IMR-90 (cell line): ENCODE data around the gene ZNF385C. TPM values are rescaled to one million over a fixed set of nuclear protein-coding genes. Genes with fewer than 3 reads are reported as not detected.

Source experiments
- ATAC-seq: fragments of 200-7000 bp; cut with Tn5 transposase; 2 replicates; pipeline ENCODE4 v1.9.1; 2020; ENCODE audit warnings: low read depth, mild to moderate bottlenecking, moderate library complexity
- BruUV-seq: library from RNA; stranded (reverse); fragments of 400-500 nt; replicated peaks from 2 replicates; lab custom pipeline; 2021; lab: Mats Ljungman, UMichigan
- CTCF ChIA-PET: fragments of 300-600 bp; formaldehyde crosslinking; extraction: SDS; loops from one replicate; lab custom pipeline; 2021; ENCODE audit warnings: antibody characterized with exemption; lab: Yijun Ruan, JAX
- POLR2A ChIA-PET: fragments of 300-600 bp; sonication (Branson Sonifier 250); formaldehyde crosslinking; loops from one replicate; lab custom pipeline; 2022; ENCODE audit warnings: antibody characterized with exemption; ENCODE audit not compliant: unreplicated experiment; lab: Charles Lee
- DNase-seq: peaks from one replicate; pipeline ENCODE4 v3.0.0; 2013
- H2AFZ ChIP-seq: replicated peaks from 2 replicates; pipeline ENCODE3; 2013; ENCODE audit warnings: low read length, mild to moderate bottlenecking; ENCODE audit not compliant: poor library complexity
- H2AK5ac ChIP-seq: 2 replicates; pipeline ENCODE4 v1.6.1; 2013; ENCODE audit warnings: low read depth, low read length, inconsistent platforms
- H2AK9ac ChIP-seq: replicated peaks from 2 replicates; pipeline ENCODE3; 2013; ENCODE audit warnings: mild to moderate bottlenecking, low read depth, low read length, moderate library complexity; ENCODE audit not compliant: poor library complexity
- H2BK120ac ChIP-seq: 2 replicates; pipeline ENCODE4 v1.6.1; 2013; ENCODE audit warnings: low read depth, low read length, inconsistent platforms
- H2BK15ac ChIP-seq: 3 replicates; pipeline ENCODE4 v1.6.1; 2013; ENCODE audit warnings: low read depth, low read length, inconsistent platforms
- H2BK20ac ChIP-seq: 2 replicates; pipeline ENCODE4 v1.6.1; 2013; ENCODE audit warnings: low read depth, mild to moderate bottlenecking, inconsistent platforms, low read length, moderate library complexity
- H2BK5ac ChIP-seq: 2 replicates; pipeline ENCODE4 v1.6.1; 2013; ENCODE audit warnings: mild to moderate bottlenecking, low read depth, low read length, inconsistent platforms; ENCODE audit not compliant: poor library complexity, severe bottlenecking
- H3K14ac ChIP-seq: replicated peaks from 2 replicates; pipeline ENCODE4 v1.6.1; 2013; ENCODE audit warnings: low read depth, low read length, inconsistent platforms
- H3K18ac ChIP-seq: 2 replicates; pipeline ENCODE4 v1.6.1; 2013; ENCODE audit warnings: low read depth, low read length, control low read depth
- H3K23ac ChIP-seq: 2 replicates; pipeline ENCODE4 v1.6.1; 2013; ENCODE audit warnings: low read depth, low read length, inconsistent platforms
- H3K27ac ChIP-seq: 2 replicates; pipeline ENCODE4 v1.5.1; 2013; ENCODE audit warnings: mild to moderate bottlenecking, control low read depth, low read length; ENCODE audit not compliant: insufficient read depth
- H3K27me3 ChIP-seq: 2 replicates; pipeline ENCODE4 v1.6.1; 2013; ENCODE audit warnings: low read length; ENCODE audit not compliant: control insufficient read depth, insufficient read depth
- H3K36me3 ChIP-seq: 2 replicates; pipeline ENCODE4 v1.6.1; 2013; ENCODE audit warnings: low read length, mixed read lengths; ENCODE audit not compliant: control insufficient read depth, insufficient read depth
- H3K4ac ChIP-seq: 2 replicates; pipeline ENCODE4 v1.6.1; 2013; ENCODE audit warnings: low read depth, low read length, inconsistent platforms
- H3K4me1 ChIP-seq: 2 replicates; pipeline ENCODE4 v1.6.1; 2013; ENCODE audit warnings: low read length, mixed read lengths; ENCODE audit not compliant: control insufficient read depth, insufficient read depth
- H3K4me2 ChIP-seq: 2 replicates; pipeline ENCODE4 v1.6.1; 2013; ENCODE audit warnings: low read depth, mild to moderate bottlenecking, control low read depth, low read length, moderate library complexity
- H3K4me3 ChIP-seq: 2 replicates; pipeline ENCODE4 v1.5.1; 2013; ENCODE audit warnings: low read depth, mild to moderate bottlenecking, control low read depth, low read length, moderate library complexity; ENCODE audit not compliant: insufficient read depth
- H3K56ac ChIP-seq: 2 replicates; pipeline ENCODE4 v1.6.1; 2013; ENCODE audit warnings: low read length, inconsistent platforms; ENCODE audit not compliant: insufficient read depth; ENCODE audit errors: extremely low read depth
- H3K79me1 ChIP-seq, 2 experiments: 2 replicates each; pipeline ENCODE4 v1.6.1; 2013; ENCODE audit warnings: low read length in 2 of 2, inconsistent platforms in 1 of 2, low read depth in 1 of 2
- H3K9ac ChIP-seq: 2 replicates; pipeline ENCODE4 v1.6.1; 2013; ENCODE audit warnings: low read depth, low read length, control low read depth
- H3K9me1 ChIP-seq: 2 replicates; pipeline ENCODE4 v1.6.1; 2013; ENCODE audit warnings: low read length, inconsistent platforms; ENCODE audit not compliant: insufficient read depth
- H3K9me3 ChIP-seq: 2 replicates; pipeline ENCODE4 v1.6.1; 2013; ENCODE audit warnings: low read length; ENCODE audit not compliant: control insufficient read depth, insufficient read depth
- H4K20me1 ChIP-seq: 2 replicates; pipeline ENCODE4 v1.6.1; 2013; ENCODE audit warnings: low read length, inconsistent platforms; ENCODE audit not compliant: insufficient read depth
- H4K5ac ChIP-seq: 2 replicates; pipeline ENCODE4 v1.6.1; 2013; ENCODE audit warnings: mild to moderate bottlenecking, low read depth, low read length, control low read depth
- H4K8ac ChIP-seq, 2 experiments: 2 replicates each; pipeline ENCODE4 v1.6.1; 2013; ENCODE audit warnings: low read depth in 2 of 2, low read length in 2 of 2, control low read depth in 1 of 2, inconsistent platforms in 1 of 2
- H4K91ac ChIP-seq: 2 replicates; pipeline ENCODE4 v1.6.1; 2013; ENCODE audit warnings: low read depth, low read length, inconsistent platforms; ENCODE audit not compliant: insufficient read depth
- BHLHE40 ChIP-seq: fragments of 150-350 bp; IDR thresholded peaks from 2 replicates; pipeline ENCODE4 v1.6.1; 2016; ENCODE audit warnings: mild to moderate bottlenecking, low read depth, low read length
- CEBPB ChIP-seq: IDR thresholded peaks from 2 replicates; pipeline ENCODE4 v1.6.1; 2012; ENCODE audit warnings: low read depth, low read length, improper control_type of control experiment
- CHD1 ChIP-seq: IDR thresholded peaks from 2 replicates; pipeline ENCODE4 v1.6.1; 2012; ENCODE audit warnings: low read depth, low read length, improper control_type of control experiment
- CTCF ChIP-seq: conservative IDR thresholded peaks from 2 replicates; pipeline ENCODE4 v1.5.1; 2012; ENCODE audit warnings: mild to moderate bottlenecking, low read depth, low read length, improper control_type of control experiment
- FOS ChIP-seq: fragments of 150-350 bp; IDR thresholded peaks from 2 replicates; pipeline ENCODE4 v1.6.1; 2016; ENCODE audit warnings: low read depth, low read length
- MAFK ChIP-seq: IDR thresholded peaks from 2 replicates; pipeline ENCODE4 v1.6.1; 2012; ENCODE audit warnings: low read depth, low read length, improper control_type of control experiment
- MXI1 ChIP-seq: IDR thresholded peaks from 2 replicates; pipeline ENCODE4 v1.6.1; 2012; ENCODE audit warnings: low read depth, mild to moderate bottlenecking, low read length, moderate library complexity, borderline replicate concordance
- NFE2L2 ChIP-seq: fragments of 150-350 bp; IDR thresholded peaks from 2 replicates; pipeline ENCODE4 v1.6.1; 2016; ENCODE audit warnings: low read depth, mild to moderate bottlenecking, low read length
- POLR2A ChIP-seq: IDR thresholded peaks from 2 replicates; pipeline ENCODE4 v1.6.1; 2012; ENCODE audit warnings: mild to moderate bottlenecking, low read depth, low read length
- RCOR1 ChIP-seq: IDR thresholded peaks from 2 replicates; pipeline ENCODE4 v1.6.1; 2012; ENCODE audit warnings: mild to moderate bottlenecking, low read length, improper control_type of control experiment; ENCODE audit not compliant: insufficient replicate concordance
- SMC3 ChIP-seq: fragments of 150-350 bp; IDR thresholded peaks from 2 replicates; pipeline ENCODE4 v1.6.1; 2016; ENCODE audit warnings: low read depth, mild to moderate bottlenecking, antibody characterized with exemption, low read length, moderate library complexity
- USF2 ChIP-seq: fragments of 150-350 bp; IDR thresholded peaks from 2 replicates; pipeline ENCODE4 v1.6.1; 2017; ENCODE audit warnings: mild to moderate bottlenecking, antibody characterized with exemption, low read length, low read depth
- WGBS, 2 experiments: methylation state at CpG; one replicate each; pipeline versions ENCODE4 v1.1.5 to v1.1.7; 2013; ENCODE audit warnings: missing lambda C conversion rate in 2 of 2; ENCODE audit not compliant: insufficient read length in 1 of 2; ENCODE audit errors: extremely low coverage in 2 of 2; 5-methylcytosine and 5-hydroxymethylcytosine counted together
- dilution Hi-C: fragments of 300-500 bp; cut with HindIII; formaldehyde crosslinking; loops from one replicate; pipeline ENCODE4 v1.14.3; 2018; ENCODE audit warnings: low sequenced_read_pairs; ENCODE audit not compliant: unreplicated experiment
- in situ Hi-C: fragments of 300-500 bp; cut with MboI; formaldehyde crosslinking; loops from 3 replicates; pipeline ENCODE4 v1.14.3; 2019; ENCODE audit warnings: low sequenced_read_pairs, inconsistent platforms, mixed read lengths
- intact Hi-C: fragments of 100-400 bp; cut with micrococcal nuclease; formaldehyde crosslinking; loops from 2 replicates; pipeline ENCODE4 v1.10.0; 2022
- polyA plus RNA-seq, 3 experiments: library from polyadenylated mRNA; depleted of rRNA; stranded (reverse); fragments of >200 nt; gene quantifications; 2 replicates each; pipeline ENCODE4 v1.2.3, GENCODE V29; 2012; ENCODE audit warnings: low replicate concordance in 1 of 3
- total RNA-seq: library from RNA; depleted of rRNA; stranded (reverse); fragments of >200 nt; gene quantifications from 2 replicates; pipeline ENCODE4 v1.2.3, GENCODE V29; 2012
- TF ChIP-seq, protein P1 (sequence below): fragments of 150-350 bp; IDR thresholded peaks from 2 replicates; pipeline ENCODE4 v1.6.1; 2016; ENCODE audit warnings: low read depth, mild to moderate bottlenecking, low read length, moderate library complexity, borderline replicate concordance

The ZNF385C gene
- total and polyA plus RNA-seq, 2 of the 4 experiments (the other 2 are of a cell fraction), result not detected

- no TSS peak for BruUV-seq
- H2AK5ac ChIP-seq, result no peak within 1 kb of the TSS
- peak within 1 kb of the TSS; percentile 71 for H3K14ac ChIP-seq
- peaks cover 8% of the 10 kb centered on the region for H3K9me1 ChIP-seq
- H3K79me1 ChIP-seq, result peaks cover 12 to 50% of the 10 kb centered on the region in 2 experiments
- peak within 1 kb of the TSS; percentile 65 for H3K4ac ChIP-seq
- in situ Hi-C loops, result no loop called here
- H3K4me1 ChIP-seq, result peaks cover 3% of the 10 kb centered on the region; the same call in 1 of the 2 replicates
- peak; percentile 85 for DNase-seq
- peak within 1 kb of the TSS; percentile 83 for H3K9ac ChIP-seq
- peak within 1 kb of the TSS; percentile 87 for H3K56ac ChIP-seq
- H3K4me2 ChIP-seq, result peak within 1 kb of the TSS; percentile 80
- H3K27me3 ChIP-seq, result no peaks in the 10 kb centered on the region
- intact Hi-C loops, result no loop called here
- H2BK120ac ChIP-seq, result peak within 1 kb of the TSS; percentile 23
- no peak within 1 kb of the TSS for H2BK20ac ChIP-seq
- peak within 1 kb of the TSS; percentile 86 for H2AK9ac ChIP-seq
- H4K5ac ChIP-seq, result peak within 1 kb of the TSS; percentile 79
- H3K9me3 ChIP-seq, result no peaks in the 10 kb centered on the region
- CTCF ChIA-PET, result interaction anchor here (0.5 to 1.0 kb wide), 8 partner anchors 9 to 323 kb away, joined by 3 to 5 read pairs (median 3); no protein-coding TSS in a partner anchor
- POLR2A ChIA-PET, result interaction anchor here (0.5 to 1.8 kb wide), 3 partner anchors 53 to 840 kb away, joined by 3 to 8 read pairs (median 3); partner anchors contain the start of gene CNP
- H4K20me1 ChIP-seq, result peaks cover 8% of the 10 kb centered on the region; the same call in 1 of the 2 replicates
- peak within 1 kb of the TSS; percentile 72 for H3K27ac ChIP-seq
- peak within 1 kb of the TSS; percentile 88 to 90 for H4K8ac ChIP-seq
- H3K18ac ChIP-seq, result no peak within 1 kb of the TSS; the same call in 1 of the 2 replicates
- 8% methylated on average over 15 of the region's 49 CpGs; no CpG with 5 or more reads in 1 of the 2 experiments for WGBS, 2 experiments
- H3K36me3 ChIP-seq, result peaks cover 18% of the 10 kb centered on the region
- H2AFZ ChIP-seq, result peak within 1 kb of the TSS; percentile 87
- H3K23ac ChIP-seq, result peak within 1 kb of the TSS; percentile 67; the same call in 1 of the 2 replicates
- peak within 1 kb of the TSS; percentile 49 for H2BK5ac ChIP-seq
- dilution Hi-C loops, result no loop called here
- ATAC-seq, result peak; percentile 83
- peak within 1 kb of the TSS; percentile 29 for H4K91ac ChIP-seq
- H2BK15ac ChIP-seq, result no peak within 1 kb of the TSS; the same call in 2 of the 3 replicates
- H3K4me3 ChIP-seq, result peak within 1 kb of the TSS; percentile 87
- TF ChIP-seq MAFK, result 0 out of 2 replicates have a peak, but pooled peaks have one; percentile 33
- TF ChIP-seq USF2, result no peak
- TF ChIP-seq FOS, result no peak
- TF ChIP-seq SMC3, result no peak
- TF ChIP-seq BHLHE40, result no peak
- no peak for TF ChIP-seq CEBPB
- TF ChIP-seq NFE2L2, result no peak
- TF ChIP-seq, protein P1, sequence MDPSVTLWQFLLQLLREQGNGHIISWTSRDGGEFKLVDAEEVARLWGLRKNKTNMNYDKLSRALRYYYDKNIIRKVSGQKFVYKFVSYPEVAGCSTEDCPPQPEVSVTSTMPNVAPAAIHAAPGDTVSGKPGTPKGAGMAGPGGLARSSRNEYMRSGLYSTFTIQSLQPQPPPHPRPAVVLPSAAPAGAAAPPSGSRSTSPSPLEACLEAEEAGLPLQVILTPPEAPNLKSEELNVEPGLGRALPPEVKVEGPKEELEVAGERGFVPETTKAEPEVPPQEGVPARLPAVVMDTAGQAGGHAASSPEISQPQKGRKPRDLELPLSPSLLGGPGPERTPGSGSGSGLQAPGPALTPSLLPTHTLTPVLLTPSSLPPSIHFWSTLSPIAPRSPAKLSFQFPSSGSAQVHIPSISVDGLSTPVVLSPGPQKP, result no peak
- no peak for TF ChIP-seq MXI1
- TF ChIP-seq RCOR1, result no peak
- TF ChIP-seq POLR2A, result peak; percentile 60
- TF ChIP-seq CTCF, result peak; percentile 88
- no peak for TF ChIP-seq CHD1
Observed at GRCh38 chr17:42019509-42020404, 78.5 kb downstream of the ZNF385C start, which contains the start of gene NKIRAS2. Gene NKIRAS2, plus strand, starts transcription at chr17:42020090. Its CDS starts 1,488 bp downstream, at chr17:42021578.
